OCI-LY7 (cell line): ENCODE measurements around the gene TLR9. TPM values are rescaled to one million over a fixed set of nuclear protein-coding genes. Genes with fewer than 3 reads are reported as not detected.

ENCODE experiments used
- BruUV-seq: library from RNA; stranded (reverse); fragments of 400-500 nt; replicated peaks from 2 replicates; lab custom pipeline; 2021; lab: Mats Ljungman, UMichigan
- CTCF ChIA-PET: fragments of 300-600 bp; sonication (Branson Sonifier 250); formaldehyde crosslinking; loops from one replicate; lab custom pipeline; 2022; ENCODE audit warnings: antibody characterized with exemption; ENCODE audit not compliant: unreplicated experiment; lab: Charles Lee
- POLR2A ChIA-PET: fragments of 300-600 bp; sonication (Branson Sonifier 250); formaldehyde crosslinking; loops from one replicate; lab custom pipeline; 2022; ENCODE audit warnings: antibody characterized with exemption; lab: Charles Lee
- DNase-seq: peaks from one replicate; pipeline ENCODE4 v3.0.0-alpha.2; 2015; ENCODE audit warnings: low spot score
- H2AFZ ChIP-seq: fragments of 200-600 bp; sonication (generic), shearing (Covaris generic); 2 replicates; pipeline ENCODE4 v1.6.1; 2014; ENCODE audit warnings: mild to moderate bottlenecking, antibody characterized with exemption, low read length, moderate library complexity
- H3K27ac ChIP-seq: fragments of 200-600 bp; sonication (generic); 2 replicates; pipeline ENCODE4 v1.5.1; 2014; ENCODE audit warnings: mixed run types, low read depth, mild to moderate bottlenecking, moderate library complexity, low read length, inconsistent platforms; ENCODE audit not compliant: poor library complexity, severe bottlenecking
- H3K36me3 ChIP-seq: fragments of 200-600 bp; sonication (generic); 2 replicates; pipeline ENCODE4 v1.6.1; 2014; ENCODE audit warnings: mild to moderate bottlenecking, antibody characterized with exemption, low read length, moderate library complexity, mixed read lengths; ENCODE audit not compliant: insufficient read depth
- H3K4me1 ChIP-seq: fragments of 200-600 bp; sonication (generic); 2 replicates; pipeline ENCODE4 v1.5.1; 2014; ENCODE audit warnings: mild to moderate bottlenecking, low read length; ENCODE audit not compliant: insufficient read depth, poor library complexity, severe bottlenecking
- H3K4me2 ChIP-seq: fragments of 200-600 bp; sonication (generic); 2 replicates; pipeline ENCODE4 v1.6.1; 2014; ENCODE audit warnings: mild to moderate bottlenecking, low read length
- H3K4me3 ChIP-seq: fragments of 200-600 bp; sonication (generic); 2 replicates; pipeline ENCODE4 v1.5.1; 2014; ENCODE audit warnings: mild to moderate bottlenecking, low read depth, low read length; ENCODE audit not compliant: poor library complexity, severe bottlenecking
- H3K79me2 ChIP-seq: fragments of 200-600 bp; sonication (generic); 2 replicates; pipeline ENCODE4 v1.6.1; 2016; ENCODE audit warnings: low read depth, mild to moderate bottlenecking, low read length, moderate library complexity, mixed read lengths; ENCODE audit not compliant: insufficient read depth
- H3K9me2 ChIP-seq: fragments of 200-600 bp; sonication (generic); 2 replicates; pipeline ENCODE4 v1.6.1; 2016; ENCODE audit warnings: mild to moderate bottlenecking, low read length, mixed read lengths; ENCODE audit not compliant: insufficient read depth
- H3K9me3 ChIP-seq: fragments of 200-600 bp; sonication (generic); 2 replicates; pipeline ENCODE4 v1.6.1; 2014; ENCODE audit warnings: mild to moderate bottlenecking, mixed run types, low read length, mixed read lengths
- H4K20me1 ChIP-seq: fragments of 200-600 bp; sonication (generic); 2 replicates; pipeline ENCODE4 v1.6.1; 2014; ENCODE audit warnings: mild to moderate bottlenecking, antibody characterized with exemption, low read length, moderate library complexity, mixed read lengths; ENCODE audit not compliant: insufficient read depth
- EZH2phosphoT487 ChIP-seq: fragments of 200-600 bp; sonication (generic); IDR thresholded peaks from 2 replicates; pipeline ENCODE4 v1.6.1; 2018; ENCODE audit warnings: low read depth, borderline replicate concordance, mild to moderate bottlenecking, mixed run types, antibody characterized with exemption, low read length, moderate library complexity, mixed read lengths
- intact Hi-C: fragments of 100-400 bp; cut with micrococcal nuclease; formaldehyde crosslinking; loops from one replicate; pipeline ENCODE4 v1.10.0; 2022; ENCODE audit not compliant: unreplicated experiment
- total RNA-seq, 2 experiments: library from RNA; depleted of rRNA in 1 of 2; stranded (reverse); fragments of >200 nt in 1 of 2; shearing (Covaris generic) in 1 of 2; gene quantifications; 2 replicates each; pipeline ENCODE4 v1.2.3, GENCODE V29; 2014 to 2022
- TF ChIP-seq, protein P1 (sequence below): fragments of 200-600 bp; sonication (generic); conservative IDR thresholded peaks from 2 replicates; pipeline ENCODE4 v1.5.1; 2014; ENCODE audit warnings: mild to moderate bottlenecking, antibody characterized with exemption, low read length, moderate library complexity, mixed read lengths

The TLR9 gene
- total RNA-seq, 2 experiments from 2014 or later, result 1.7 to 9.0 TPM

DNA sequence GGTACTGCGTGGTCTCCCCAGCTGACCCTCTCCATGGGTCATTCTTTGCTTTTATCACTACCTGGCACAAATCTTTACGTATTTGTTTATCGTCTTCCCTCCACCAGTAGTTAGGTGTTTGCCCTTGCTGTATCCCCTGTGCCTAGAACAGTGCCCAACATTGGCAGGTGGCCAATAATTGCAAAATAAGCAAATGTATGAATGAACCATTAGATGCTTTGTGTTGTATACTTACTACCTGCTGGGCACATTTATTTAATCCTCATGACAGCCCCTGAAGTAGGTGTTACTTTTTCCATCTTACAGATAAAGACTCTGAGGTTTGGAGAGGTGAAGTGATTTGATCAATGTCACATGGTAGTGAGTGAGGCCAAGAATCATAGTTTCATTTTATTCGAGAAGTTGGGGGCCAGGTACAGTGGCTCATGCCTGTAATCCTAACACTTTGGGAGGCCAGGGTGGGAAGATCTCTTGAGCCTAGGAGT, 15.5 kb upstream of the TLR9 start:
- H3K4me1 ChIP-seq, result peaks cover 29% of the 10 kb centered on the region
- H4K20me1 ChIP-seq, result no peaks in the 10 kb centered on the region
- peak overlapping the region; percentile 42 for H3K27ac ChIP-seq
- no peaks in the 10 kb centered on the region; the same call in 1 of the 2 replicates for H3K36me3 ChIP-seq
- H3K9me2 ChIP-seq, result no peaks in the 10 kb centered on the region
- no peak overlapping the region for H3K4me3 ChIP-seq
- ChIA-PET POLR2A (interaction anchor here (0.5 to 2.8 kb wide), 5 partner anchors 11 to 537 kb away, joined by 3 to 28 read pairs (median 3); partner anchors contain the start of genes ITIH1 and TLR9), CTCF (interaction anchor here (1.0 kb wide), 1 partner anchor 9 kb away, joined by 3 read pairs; no protein-coding TSS in a partner anchor)
- peaks cover 22% of the 10 kb centered on the region; the same call in 1 of the 2 replicates for H3K79me2 ChIP-seq
- TF ChIP-seq, protein P1, sequence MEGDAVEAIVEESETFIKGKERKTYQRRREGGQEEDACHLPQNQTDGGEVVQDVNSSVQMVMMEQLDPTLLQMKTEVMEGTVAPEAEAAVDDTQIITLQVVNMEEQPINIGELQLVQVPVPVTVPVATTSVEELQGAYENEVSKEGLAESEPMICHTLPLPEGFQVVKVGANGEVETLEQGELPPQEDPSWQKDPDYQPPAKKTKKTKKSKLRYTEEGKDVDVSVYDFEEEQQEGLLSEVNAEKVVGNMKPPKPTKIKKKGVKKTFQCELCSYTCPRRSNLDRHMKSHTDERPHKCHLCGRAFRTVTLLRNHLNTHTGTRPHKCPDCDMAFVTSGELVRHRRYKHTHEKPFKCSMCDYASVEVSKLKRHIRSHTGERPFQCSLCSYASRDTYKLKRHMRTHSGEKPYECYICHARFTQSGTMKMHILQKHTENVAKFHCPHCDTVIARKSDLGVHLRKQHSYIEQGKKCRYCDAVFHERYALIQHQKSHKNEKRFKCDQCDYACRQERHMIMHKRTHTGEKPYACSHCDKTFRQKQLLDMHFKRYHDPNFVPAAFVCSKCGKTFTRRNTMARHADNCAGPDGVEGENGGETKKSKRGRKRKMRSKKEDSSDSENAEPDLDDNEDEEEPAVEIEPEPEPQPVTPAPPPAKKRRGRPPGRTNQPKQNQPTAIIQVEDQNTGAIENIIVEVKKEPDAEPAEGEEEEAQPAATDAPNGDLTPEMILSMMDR, result 0 out of 2 replicates have a peak, but pooled peaks have one; percentile 0
- no peak for TF ChIP-seq EZH2phosphoT487
- H2AFZ ChIP-seq, result no peak overlapping the region
- H3K9me3 ChIP-seq, result no peaks in the 10 kb centered on the region
- DNase-seq, result no peak
- intact Hi-C loops, result no loop called here
- peak overlapping the region; percentile 73; the same call in 1 of the 2 replicates for H3K4me2 ChIP-seq
- BruUV-seq, result no TSS peak

DNA sequence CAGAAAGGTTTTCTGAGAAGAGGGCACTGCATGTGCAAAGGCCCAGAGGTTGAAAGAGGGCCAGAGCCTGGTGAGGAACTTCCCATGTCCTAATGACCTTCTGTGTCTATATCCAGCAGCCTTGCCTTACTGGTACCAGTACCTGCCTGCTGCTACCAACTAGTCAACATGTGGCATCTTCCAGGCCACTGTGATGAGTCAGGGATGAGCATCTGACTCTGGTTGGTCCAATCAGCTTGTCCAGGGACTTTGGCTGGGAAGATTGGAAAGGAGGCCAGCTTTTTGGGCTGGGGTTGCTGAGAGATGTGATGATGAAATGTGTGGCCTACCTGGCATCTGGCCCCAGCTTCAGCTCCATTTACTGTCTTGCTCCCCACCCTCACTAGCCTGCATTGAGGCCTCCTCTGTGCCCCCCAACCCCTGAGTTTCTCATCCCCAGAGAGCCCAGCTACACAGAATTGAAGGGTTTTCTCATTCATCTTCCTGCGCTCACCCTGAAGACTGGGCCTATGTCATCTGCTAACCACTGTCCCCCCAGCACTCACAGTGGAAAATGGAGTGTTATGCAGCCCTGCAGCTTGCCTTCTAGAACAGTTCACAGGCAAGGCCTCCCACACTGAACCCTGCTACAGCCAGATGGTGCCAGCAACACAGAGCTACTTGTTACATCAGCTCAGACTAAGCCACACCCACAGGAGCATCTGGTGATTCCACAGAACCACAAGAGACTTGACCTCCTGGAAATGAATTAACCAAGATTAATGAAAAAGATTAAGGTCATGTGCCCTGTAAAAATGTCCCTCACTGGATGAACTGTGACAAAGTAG, 14.8 kb upstream of the TLR9 start:
- no peak for TF ChIP-seq EZH2phosphoT487
- TF ChIP-seq, protein P1, result peak; percentile 27; the same call in 1 of the 2 replicates
- H3K79me2 ChIP-seq, result peaks cover 22% of the 10 kb centered on the region; the same call in 1 of the 2 replicates
- CTCF ChIA-PET, result interaction anchor here (0.6 to 1.0 kb wide), 4 partner anchors 9 to 28 kb away, joined by 3 read pairs; no protein-coding TSS in a partner anchor
- H3K36me3 ChIP-seq, result no peaks in the 10 kb centered on the region; the same call in 1 of the 2 replicates
- peak overlapping the region; percentile 81 for H3K4me3 ChIP-seq
- no peak overlapping the region for H2AFZ ChIP-seq
- DNase-seq, result peak; percentile 80
- peak overlapping the region; percentile 73 for H3K4me2 ChIP-seq
- peaks cover 29% of the 10 kb centered on the region for H3K4me1 ChIP-seq
- H4K20me1 ChIP-seq, result no peaks in the 10 kb centered on the region
- no TSS peak for BruUV-seq
- H3K9me2 ChIP-seq, result no peaks in the 10 kb centered on the region
- no peaks in the 10 kb centered on the region for H3K9me3 ChIP-seq
- H3K27ac ChIP-seq, result peak overlapping the region; percentile 42
- intact Hi-C loops, result no loop called here
- POLR2A ChIA-PET, result interaction anchor here (0.5 to 2.8 kb wide), 5 partner anchors 12 to 537 kb away, joined by 3 to 28 read pairs (median 3); partner anchors contain the start of genes ITIH1 and TLR9
